Measurements from ENCODE around the gene UPK3BL1.
"Not testable (repeated sequence)": the region's sequence is repeated elsewhere in the genome, so short reads cannot be mapped to it uniquely, and the experiment has no call there.

Gene UPK3BL1

GRCh38 chr7:102627271-102627904 lies 15.2 kb downstream of the UPK3BL1 start:
- DNase-seq, result not testable (repeated sequence)

- not testable (repeated sequence) for DNase-seq
Measured at GRCh38 chr7:102618122-102618521, 24.5 kb downstream of the UPK3BL1 start.

GRCh38 chr7:102616507-102617125 lies 26.0 kb downstream of the UPK3BL1 start, which contains the start of gene RASA4:
Gene RASA4, minus strand, starts transcription at chr7:102616756. Its CDS starts 67 bp downstream, at chr7:102616689.
- not testable (repeated sequence) for DNase-seq

GRCh38 chr7:102615930-102616329 lies 26.7 kb downstream of the UPK3BL1 start:
- DNase-seq, result not testable (repeated sequence)

- DNase-seq, result not testable (repeated sequence)
Measured at GRCh38 chr7:102614873-102615272, 27.7 kb downstream of the UPK3BL1 start.

- not testable (repeated sequence) for DNase-seq
Measured at GRCh38 chr7:102614346-102614697, 28.3 kb downstream of the UPK3BL1 start.

GRCh38 chr7:102613575-102614345 lies 28.8 kb downstream of the UPK3BL1 start:
- DNase-seq, result not testable (repeated sequence)

- not testable (repeated sequence) for DNase-seq
Measured at GRCh38 chr7:102611675-102612325, 30.8 kb downstream of the UPK3BL1 start.

- DNase-seq, result not testable (repeated sequence)
Measured at GRCh38 chr7:102611013-102611674, 31.4 kb downstream of the UPK3BL1 start.

- DNase-seq, result not testable (repeated sequence)
Measured at GRCh38 chr7:102610441-102610840, 32.1 kb downstream of the UPK3BL1 start.

GRCh38 chr7:102609734-102610133 lies 32.9 kb downstream of the UPK3BL1 start:
- not testable (repeated sequence) for DNase-seq

GRCh38 chr7:102606848-102607247 lies 35.7 kb downstream of the UPK3BL1 start:
- DNase-seq, result not testable (repeated sequence)

GRCh38 chr7:102604431-102605145 lies 38.0 kb downstream of the UPK3BL1 start:
- DNase-seq, result not testable (repeated sequence)

- DNase-seq, result not testable (repeated sequence)
Measured at GRCh38 chr7:102602317-102602716, 40.3 kb downstream of the UPK3BL1 start.

- DNase-seq, result not testable (repeated sequence)
Measured at GRCh38 chr7:102599699-102600098, 42.9 kb downstream of the UPK3BL1 start.

GRCh38 chr7:102596036-102596435 lies 46.6 kb downstream of the UPK3BL1 start:
- DNase-seq, result not testable (repeated sequence)

GRCh38 chr7:102593637-102594334 lies 48.8 kb downstream of the UPK3BL1 start:
- not testable (repeated sequence) for DNase-seq

- peak; percentile 30 for DNase-seq
Measured at GRCh38 chr7:102592477-102593019, 50.0 kb downstream of the UPK3BL1 start.

- DNase-seq, result not testable (repeated sequence)
Measured at GRCh38 chr7:102589857-102590256, 52.7 kb downstream of the UPK3BL1 start.

Measured in stimulated activated CD4-positive, alpha-beta T cell treated with anti-CD3 and anti-CD28 coated beads, Interleukin-1b, Interleukin-23, amount 100 ng/mL, for 48 hours (primary cell).